ENCODE data around the gene REC114. TPM values are rescaled to one million over a fixed set of nuclear protein-coding genes. Genes with fewer than 3 reads are reported as not detected.

The REC114 gene
- total RNA-seq, 1 experiment from 2014 or later = not detected

DNA sequence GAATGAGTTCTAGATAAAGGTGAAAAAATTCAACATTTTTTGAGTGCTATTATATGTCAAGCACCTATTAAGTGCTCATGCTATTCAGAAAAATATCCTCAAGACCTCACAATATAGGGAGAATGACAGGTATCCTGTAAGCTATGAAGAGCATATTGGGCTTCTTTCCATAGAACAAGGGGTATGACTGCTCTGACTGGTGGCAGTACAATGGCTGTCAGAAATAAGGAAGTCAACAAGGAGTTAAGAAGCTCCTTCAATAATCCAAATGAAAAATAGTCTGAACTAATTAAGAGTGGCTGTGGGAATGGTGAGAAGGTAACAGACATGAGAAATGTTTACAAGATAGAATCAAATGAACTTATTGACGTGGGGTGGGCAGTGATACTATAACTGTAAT, 165.5 kb downstream of the REC114 start:
- ATAC-seq (no peak), DNase-seq (ENCODE audit: low read depth, low spot score) (no peak)
- ChIA-PET POLR2A (no interaction called here), RAD21 (ENCODE audit: low non-redundant PET in 1 of 2, low total read pairs in 2 of 2, uncharacterized antibody in 2 of 2, unreplicated experiment in 2 of 2) (no interaction called here), CTCF (interaction anchor here (1.2 to 4.3 kb wide), 2 partner anchors 15 to 28 kb away, joined by 3 to 19 read pairs; no protein-coding TSS in a partner anchor)
- Histone ChIP-seq H3K4me1 (ENCODE audit: control insufficient read depth in 1 of 2, insufficient read depth in 2 of 2, low read length in 2 of 2) (no peaks in the 10 kb centered on the region), H3K4me3 (replicated peaks in 1 of 2; ENCODE audit: low read depth in 1 of 2, low read length in 2 of 2) (no peak overlapping the region), H2AFZ (ENCODE audit: low read depth, low read length, poor library complexity, severe bottlenecking) (no peak overlapping the region), H3K36me3 (ENCODE audit: control insufficient read depth in 1 of 2, insufficient read depth in 2 of 2, low read length in 2 of 2) (no peaks in the 10 kb centered on the region), H3K27ac (ENCODE audit: low read depth, low read length) (no peak overlapping the region), H3K9me2 (ENCODE audit: insufficient read depth) (no peaks in the 10 kb centered on the region), H3K4me2 (ENCODE audit: low read length) (no peak overlapping the region), H4K20me1 (ENCODE audit: insufficient read depth) (no peaks in the 10 kb centered on the region), H3K27me3 (ENCODE audit: insufficient read depth, low read length) (no peaks in the 10 kb centered on the region), H3K9ac (ENCODE audit: low read length) (no peak overlapping the region), H3K79me2 (ENCODE audit: insufficient read depth, low read length) (peaks cover 94% of the 10 kb centered on the region), H3K9me3 (ENCODE audit: control insufficient read depth in 1 of 2, insufficient read depth in 1 of 2, low read depth in 1 of 2, low read length in 2 of 2) (no peaks in the 10 kb centered on the region)
- intact Hi-C loops (cut with micrococcal nuclease) = no loop called here
- TF ChIP-seq, protein P1, sequence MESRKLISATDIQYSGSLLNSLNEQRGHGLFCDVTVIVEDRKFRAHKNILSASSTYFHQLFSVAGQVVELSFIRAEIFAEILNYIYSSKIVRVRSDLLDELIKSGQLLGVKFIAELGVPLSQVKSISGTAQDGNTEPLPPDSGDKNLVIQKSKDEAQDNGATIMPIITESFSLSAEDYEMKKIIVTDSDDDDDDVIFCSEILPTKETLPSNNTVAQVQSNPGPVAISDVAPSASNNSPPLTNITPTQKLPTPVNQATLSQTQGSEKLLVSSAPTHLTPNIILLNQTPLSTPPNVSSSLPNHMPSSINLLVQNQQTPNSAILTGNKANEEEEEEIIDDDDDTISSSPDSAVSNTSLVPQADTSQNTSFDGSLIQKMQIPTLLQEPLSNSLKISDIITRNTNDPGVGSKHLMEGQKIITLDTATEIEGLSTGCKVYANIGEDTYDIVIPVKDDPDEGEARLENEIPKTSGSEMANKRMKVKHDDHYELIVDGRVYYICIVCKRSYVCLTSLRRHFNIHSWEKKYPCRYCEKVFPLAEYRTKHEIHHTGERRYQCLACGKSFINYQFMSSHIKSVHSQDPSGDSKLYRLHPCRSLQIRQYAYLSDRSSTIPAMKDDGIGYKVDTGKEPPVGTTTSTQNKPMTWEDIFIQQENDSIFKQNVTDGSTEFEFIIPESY (IDR thresholded peaks at IDR 0.05; ENCODE audit: extremely low read depth, insufficient replicate concordance, low read length) = no peak
- TF ChIP-seq SRF (IDR thresholded peaks at IDR 0.05; ENCODE audit: low read depth) (no peak), SIN3A (IDR thresholded peaks at IDR 0.05; ENCODE audit: low read depth) (no peak), EZH2phosphoT487 (IDR thresholded peaks at IDR 0.05; ENCODE audit: borderline replicate concordance) (no peak), EZH2 (IDR thresholded peaks at IDR 0.05) (no peak), ZFX (IDR thresholded peaks at IDR 0.05) (no peak), JUND (IDR thresholded peaks at IDR 0.05) (no peak), YY1 (IDR thresholded peaks at IDR 0.05; ENCODE audit: extremely low read depth, insufficient replicate concordance, low read depth, low read length) (no peak), ZNF274 (IDR thresholded peaks at IDR 0.05; ENCODE audit: low read depth, low read length) (no peak), SP1 (IDR thresholded peaks at IDR 0.05; ENCODE audit: low read depth) (no peak)
- TF ChIP-seq, protein P2, sequence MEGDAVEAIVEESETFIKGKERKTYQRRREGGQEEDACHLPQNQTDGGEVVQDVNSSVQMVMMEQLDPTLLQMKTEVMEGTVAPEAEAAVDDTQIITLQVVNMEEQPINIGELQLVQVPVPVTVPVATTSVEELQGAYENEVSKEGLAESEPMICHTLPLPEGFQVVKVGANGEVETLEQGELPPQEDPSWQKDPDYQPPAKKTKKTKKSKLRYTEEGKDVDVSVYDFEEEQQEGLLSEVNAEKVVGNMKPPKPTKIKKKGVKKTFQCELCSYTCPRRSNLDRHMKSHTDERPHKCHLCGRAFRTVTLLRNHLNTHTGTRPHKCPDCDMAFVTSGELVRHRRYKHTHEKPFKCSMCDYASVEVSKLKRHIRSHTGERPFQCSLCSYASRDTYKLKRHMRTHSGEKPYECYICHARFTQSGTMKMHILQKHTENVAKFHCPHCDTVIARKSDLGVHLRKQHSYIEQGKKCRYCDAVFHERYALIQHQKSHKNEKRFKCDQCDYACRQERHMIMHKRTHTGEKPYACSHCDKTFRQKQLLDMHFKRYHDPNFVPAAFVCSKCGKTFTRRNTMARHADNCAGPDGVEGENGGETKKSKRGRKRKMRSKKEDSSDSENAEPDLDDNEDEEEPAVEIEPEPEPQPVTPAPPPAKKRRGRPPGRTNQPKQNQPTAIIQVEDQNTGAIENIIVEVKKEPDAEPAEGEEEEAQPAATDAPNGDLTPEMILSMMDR (IDR thresholded peaks at IDR 0.05 in 2 of 3, conservative IDR thresholded peaks at IDR 0.05 in 1 of 3; ENCODE audit: borderline replicate concordance in 1 of 3, insufficient read depth in 1 of 3, low read depth in 2 of 3, low read length in 2 of 3) = no peak
- TF ChIP-seq, protein P3, sequence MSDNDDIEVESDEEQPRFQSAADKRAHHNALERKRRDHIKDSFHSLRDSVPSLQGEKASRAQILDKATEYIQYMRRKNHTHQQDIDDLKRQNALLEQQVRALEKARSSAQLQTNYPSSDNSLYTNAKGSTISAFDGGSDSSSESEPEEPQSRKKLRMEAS (IDR thresholded peaks at IDR 0.05) = no peak
- BruUV-seq (replicated peaks) = no TSS peak
